Kidney epithelial cell (primary cell): ENCODE results near the gene ELOB. TPM values are rescaled to one million over a fixed set of nuclear protein-coding genes. Genes with fewer than 3 reads are reported as not detected.

ENCODE experiments used
- DNase-seq: peaks from one replicate; pipeline ENCODE4 v3.0.0-alpha.2; 2010; ENCODE audit warnings: low read depth
- H3K27me3 ChIP-seq: 2 replicates; pipeline ENCODE4 v1.6.0; 2011; ENCODE audit warnings: low read length; ENCODE audit not compliant: control insufficient read depth, insufficient read depth
- H3K36me3 ChIP-seq: 2 replicates; pipeline ENCODE4 v1.5.1; 2011; ENCODE audit warnings: low read length; ENCODE audit not compliant: control insufficient read depth, insufficient read depth
- H3K4me3 ChIP-seq: 2 replicates; pipeline ENCODE4 v1.5.1; 2011; ENCODE audit warnings: low read depth, mild to moderate bottlenecking, control low read depth, low read length
- CTCF ChIP-seq: IDR thresholded peaks from 2 replicates; pipeline ENCODE4 v1.5.1; 2011; ENCODE audit warnings: mild to moderate bottlenecking, moderate library complexity, low read length, control low read depth, inconsistent platforms; ENCODE audit not compliant: insufficient read depth, poor library complexity, severe bottlenecking
- total RNA-seq: library from RNA; depleted of rRNA; stranded (reverse); fragments of >200 nt; gene quantifications from 2 replicates; pipeline ENCODE4 v1.2.3, GENCODE V29; 2015

The ELOB gene
- total RNA-seq, 1 donor from 2014 or later: 714 TPM

- DNase-seq: no peak
- no peak for TF ChIP-seq CTCF
- peaks cover 7% of the 10 kb centered on the region for H3K36me3 ChIP-seq
- H3K27me3 ChIP-seq: no peaks in the 10 kb centered on the region
- no peak overlapping the region for H3K4me3 ChIP-seq
Measured at GRCh38 chr16:2768403-2769089, 8.5 kb downstream of the ELOB start.

- no peak for TF ChIP-seq CTCF
- H3K4me3 ChIP-seq: no peak overlapping the region
- H3K36me3 ChIP-seq: peaks cover 7% of the 10 kb centered on the region
- no peaks in the 10 kb centered on the region for H3K27me3 ChIP-seq
- no peak for DNase-seq
Measured at GRCh38 chr16:2767891-2768290, 9.2 kb downstream of the ELOB start.

GRCh38 chr16:2767140-2767731 is 9.8 kb downstream of the ELOB start:
- H3K36me3 ChIP-seq: peaks cover 8% of the 10 kb centered on the region
- no peak for DNase-seq

GRCh38 chr16:2766430-2767139 is 10.5 kb downstream of the ELOB start:
- Histone ChIP-seq H3K4me3 (no peak overlapping the region), H3K36me3 (peaks cover 7% of the 10 kb centered on the region), H3K27me3 (no peaks in the 10 kb centered on the region)
- TF ChIP-seq CTCF: no peak
- no peak for DNase-seq

More at GRCh38 chr16:2767140-2767731, 9.8 kb downstream of the ELOB start:
- TF ChIP-seq CTCF: no peak
- no peaks in the 10 kb centered on the region for H3K27me3 ChIP-seq
- H3K4me3 ChIP-seq: no peak overlapping the region

- DNase-seq: no peak
- Histone ChIP-seq H3K27me3 (no peaks in the 10 kb centered on the region), H3K36me3 (peaks cover 7% of the 10 kb centered on the region), H3K4me3 (no peak overlapping the region)
- no peak for TF ChIP-seq CTCF
Measured at GRCh38 chr16:2765462-2766404, 11.3 kb downstream of the ELOB start.
